Uterus (tissue), 2 donors: Measurements from ENCODE around the gene KPNA3.

ENCODE experiments used
- POLR2A ChIP-seq, 2 donors: fragments of 450-650 bp; IDR thresholded peaks; one replicate each; pipeline ENCODE4 v1.6.1; 2016; ENCODE audit warnings: antibody characterized with exemption in 2 of 2, mild to moderate bottlenecking in 1 of 2, moderate library complexity in 1 of 2
- TF ChIP-seq, protein P1 (sequence below), 4 experiments: fragments of 200-600 bp in 2 of 4; fragments of 450-650 bp in 2 of 4; sonication (generic) in 2 of 4; IDR thresholded peaks; one replicate each; pipeline ENCODE4 v1.5.1; 2016 to 2019; ENCODE audit warnings: antibody characterized with exemption in 4 of 4, mild to moderate bottlenecking in 2 of 4, moderate library complexity in 1 of 4

DNA sequence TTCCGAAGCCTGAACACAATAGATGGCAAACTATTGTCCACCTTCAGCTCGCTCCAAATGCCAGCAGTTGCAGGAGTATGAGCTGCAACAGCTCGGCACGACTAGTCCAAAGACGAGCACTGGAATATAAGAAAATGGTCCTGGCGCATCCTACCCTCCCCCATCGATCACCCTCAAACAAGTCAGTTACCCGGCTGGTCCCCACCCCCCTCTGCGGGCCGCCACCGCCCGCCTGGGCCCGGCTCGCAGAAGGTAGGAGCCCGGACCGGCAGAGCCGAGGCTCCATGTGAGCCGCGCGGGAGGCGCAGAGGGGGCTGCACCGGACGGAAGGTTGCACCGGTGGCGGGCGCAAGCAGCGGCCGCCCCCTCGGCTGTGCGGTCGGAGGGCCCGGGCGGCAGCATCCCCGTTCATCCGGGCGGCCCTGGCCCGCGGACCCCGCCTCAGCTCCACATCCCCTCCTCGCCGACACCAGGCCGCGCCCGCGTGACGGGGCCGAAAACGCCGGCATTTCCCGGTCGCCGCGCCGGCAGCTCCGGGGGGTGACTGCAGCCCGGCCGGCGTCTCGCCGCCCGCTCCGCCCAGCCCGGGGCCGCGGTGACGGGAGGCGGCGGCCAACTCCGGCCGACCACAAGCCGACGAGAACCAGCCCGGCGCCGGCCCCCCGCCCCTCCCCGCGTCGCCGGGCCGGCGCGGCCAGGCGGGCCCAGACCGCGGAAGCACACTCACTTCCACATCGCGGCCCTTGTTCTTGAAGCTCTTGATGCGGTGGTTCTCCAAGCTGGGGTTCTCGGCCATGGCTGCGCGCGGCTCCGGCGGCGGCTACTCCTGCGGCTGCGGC lies 552 bp downstream of the KPNA3 start:
- TF ChIP-seq POLR2A (IDR thresholded peaks at IDR 0.05): no peak
- TF ChIP-seq, protein P1, sequence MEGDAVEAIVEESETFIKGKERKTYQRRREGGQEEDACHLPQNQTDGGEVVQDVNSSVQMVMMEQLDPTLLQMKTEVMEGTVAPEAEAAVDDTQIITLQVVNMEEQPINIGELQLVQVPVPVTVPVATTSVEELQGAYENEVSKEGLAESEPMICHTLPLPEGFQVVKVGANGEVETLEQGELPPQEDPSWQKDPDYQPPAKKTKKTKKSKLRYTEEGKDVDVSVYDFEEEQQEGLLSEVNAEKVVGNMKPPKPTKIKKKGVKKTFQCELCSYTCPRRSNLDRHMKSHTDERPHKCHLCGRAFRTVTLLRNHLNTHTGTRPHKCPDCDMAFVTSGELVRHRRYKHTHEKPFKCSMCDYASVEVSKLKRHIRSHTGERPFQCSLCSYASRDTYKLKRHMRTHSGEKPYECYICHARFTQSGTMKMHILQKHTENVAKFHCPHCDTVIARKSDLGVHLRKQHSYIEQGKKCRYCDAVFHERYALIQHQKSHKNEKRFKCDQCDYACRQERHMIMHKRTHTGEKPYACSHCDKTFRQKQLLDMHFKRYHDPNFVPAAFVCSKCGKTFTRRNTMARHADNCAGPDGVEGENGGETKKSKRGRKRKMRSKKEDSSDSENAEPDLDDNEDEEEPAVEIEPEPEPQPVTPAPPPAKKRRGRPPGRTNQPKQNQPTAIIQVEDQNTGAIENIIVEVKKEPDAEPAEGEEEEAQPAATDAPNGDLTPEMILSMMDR (IDR thresholded peaks at IDR 0.05): no peak
